ENCODE data around the gene OSBPL5. TPM values are rescaled to one million over a fixed set of nuclear protein-coding genes. Genes with fewer than 3 reads are reported as not detected.

OSBPL5 gene
- total and polyA plus RNA-seq, 9 of the 15 experiments (the other 6 are each of a cell fraction or from before 2014, with no cell fraction given) = 0.06 to 14.8 (median 3.2) TPM

- BruUV-seq (replicated peaks) = no TSS peak
- FAIRE-seq (no peak), DNase-seq (ENCODE audit: extremely low read depth in 1 of 4, low spot score in 3 of 4) (no peak), ATAC-seq (no peak)
- no peaks in the 10 kb centered on the region for H3K27me3 ChIP-seq (ENCODE audit: control insufficient read depth in 2 of 2, insufficient read depth in 2 of 2, low read length in 2 of 2)
- H4K20me1 ChIP-seq (replicated peaks; ENCODE audit: control insufficient read depth, insufficient read depth, low read length) = peaks cover 14% of the 10 kb centered on the region; the same call in 1 of the 2 replicates
- peaks cover 20 to 75% of the 10 kb centered on the region in 2 experiments; a peak in 4 of 5 replicates for H3K4me1 ChIP-seq (replicated peaks in 1 of 2; ENCODE audit: control insufficient read depth in 2 of 2, insufficient read depth in 2 of 2, low read length in 2 of 2)
- H3K4me3 ChIP-seq = no peak overlapping the region
- H3K9ac ChIP-seq (ENCODE audit: insufficient read depth in 1 of 2, low read depth in 2 of 2, low read length in 2 of 2) = peak overlapping the region in 1 of 2 experiments; percentile 43; a peak in 1 of 4 replicates
- no peak overlapping the region for H3K4me2 ChIP-seq (ENCODE audit: insufficient read depth, low read length)
- CTCF ChIA-PET (ENCODE audit: low intra/inter-chr PET ratio) = no interaction called here
- 71% methylated on average over 4 of the region's 4 CpGs for WGBS (ENCODE audit: insufficient coverage, low coverage, missing lambda C conversion rate)
- no peaks in the 10 kb centered on the region for H3K9me3 ChIP-seq (replicated peaks; ENCODE audit: control insufficient read depth, insufficient read depth, low read depth, low read length)
- in situ Hi-C loops (cut with MboI) (no loop called here), intact Hi-C loops (cut with micrococcal nuclease) (no loop called here)
- H2AFZ ChIP-seq (ENCODE audit: low read depth, low read length) = no peak overlapping the region
- H3K79me2 ChIP-seq (ENCODE audit: control insufficient read depth, insufficient read depth, low read length) = 0 out of 3 replicates have a peak, but pooled peaks cover 3% of the 10 kb centered on the region
- TF ChIP-seq ZNF668 (CRISPR knock-in tag; IDR thresholded peaks at IDR 0.05) = no peak
- TF ChIP-seq NFIX (CRISPR knock-in tag; IDR thresholded peaks at IDR 0.05; ENCODE audit: low read depth) = no peak
- no peak for TF ChIP-seq NCOA6 (IDR thresholded peaks at IDR 0.05)
- no peak for TF ChIP-seq PRPF4 (IDR thresholded peaks at IDR 0.05; ENCODE audit: insufficient read depth, low read depth, low read length, poor library complexity, severe bottlenecking)
- no peak for TF ChIP-seq PHF20 (IDR thresholded peaks at IDR 0.05; ENCODE audit: partially characterized antibody)
- TF ChIP-seq MBD1 (CRISPR knock-in tag; IDR thresholded peaks at IDR 0.05) = no peak
- TF ChIP-seq SPI1 (IDR thresholded peaks at IDR 0.05; ENCODE audit: borderline replicate concordance, low read depth, low read length) = no peak
- no peak for TF ChIP-seq RFX1 (IDR thresholded peaks at IDR 0.05)
- no peak overlapping the region for H3K27ac ChIP-seq (ENCODE audit: extremely low read depth, low read depth, low read length)
- H3K9me1 ChIP-seq (ENCODE audit: control insufficient read depth, insufficient read depth, low read length) = no peaks in the 10 kb centered on the region
- POLR2A ChIA-PET = interaction anchor here (0.8 to 1.7 kb wide), 4 partner anchors 9 to 20 kb away, joined by 3 to 7 read pairs (median 4); no protein-coding TSS in a partner anchor
- no peaks in the 10 kb centered on the region; the same call in 2 of the 3 replicates for H3K36me3 ChIP-seq (ENCODE audit: control insufficient read depth, insufficient read depth, low read length)
These were observed 15.3 kb downstream of the OSBPL5 start for GRCh38 chr11:3149852-3150188.
